HepG2 (cell line): ENCODE measurements around the gene AP4E1. TPM values are rescaled to one million over a fixed set of nuclear protein-coding genes. Genes with fewer than 3 reads are reported as not detected.

Source experiments
- ATAC-seq: fragments of 200-7000 bp; cut with Tn5 transposase; 3 replicates; pipeline ENCODE4 v1.9.1; 2020; ENCODE audit warnings: mild to moderate bottlenecking, moderate library complexity
- BruUV-seq: library from RNA; stranded (reverse); fragments of 400-500 nt; replicated peaks from 2 replicates; lab custom pipeline; 2021; lab: Mats Ljungman, UMichigan
- CTCF ChIA-PET: fragments of 300-600 bp; formaldehyde crosslinking; extraction: SDS; loops from one replicate; lab custom pipeline; 2021; ENCODE audit warnings: low total read pairs, inconsistent platforms, low intra/inter-chr PET ratio; lab: Yijun Ruan, JAX
- POLR2A ChIA-PET: fragments of 350-600 bp; sonication (Branson Sonifier 250); formaldehyde crosslinking; loops from one replicate; lab custom pipeline; 2020; ENCODE audit warnings: antibody characterized with exemption, inconsistent platforms; lab: Yijun Ruan, JAX
- DNase-seq: peaks from one replicate; pipeline ENCODE4 v3.0.0-alpha.2; 2015; ENCODE audit warnings: low spot score
- FAIRE-seq: peaks from 3 replicates; lab custom pipeline; 2011; peaks lifted over from hg19 to GRCh38; lab: Jason Lieb, UNC
- H2AFZ ChIP-seq: one replicate; pipeline ENCODE4 v1.6.1; 2011; ENCODE audit warnings: low read length, inconsistent platforms
- H3K27ac ChIP-seq: fragments of 300-600 bp; 3 replicates; pipeline ENCODE4 v1.8.0; 2011; ENCODE audit warnings: mixed run types, mild to moderate bottlenecking, mixed read lengths, low read length, inconsistent platforms; ENCODE audit not compliant: insufficient read depth; ENCODE audit errors: extremely low read length
- H3K27me3 ChIP-seq, 2 experiments: fragments of 200-600 bp in 1 of 2; 2 replicates in 1 of 2; 3 replicates in 1 of 2; pipeline versions ENCODE4 v1.6.0 to v1.8.0; 2011; ENCODE audit warnings: low read length in 2 of 2, mild to moderate bottlenecking in 2 of 2, moderate library complexity in 2 of 2, inconsistent platforms in 1 of 2; ENCODE audit not compliant: insufficient read depth in 2 of 2, control insufficient read depth in 1 of 2
- H3K36me3 ChIP-seq, 2 experiments: fragments of 200-600 bp in 1 of 2; replicated peaks in 1 of 2; 2 replicates in 1 of 2; 3 replicates in 1 of 2; pipeline versions ENCODE4 v1.5.1 to v1.8.0; 2011; ENCODE audit warnings: low read length in 2 of 2, inconsistent platforms in 1 of 2; ENCODE audit not compliant: insufficient read depth in 2 of 2, control insufficient read depth in 1 of 2
- H3K4me1 ChIP-seq: 2 replicates; pipeline ENCODE4 v1.5.1; 2012; ENCODE audit warnings: low read length, inconsistent platforms; ENCODE audit not compliant: insufficient read depth
- H3K4me2 ChIP-seq: 2 replicates; pipeline ENCODE4 v1.6.0; 2011; ENCODE audit warnings: low read depth, low read length, inconsistent platforms
- H3K4me3 ChIP-seq, 3 experiments: fragments of 200-600 bp in 1 of 3; sonication (generic), shearing (Covaris generic) in 1 of 3; replicated peaks in 1 of 3; 2 replicates each; pipeline ENCODE4 v1.5.1; 2011 to 2016; ENCODE audit warnings: low read length in 3 of 3, inconsistent platforms in 2 of 3, low read depth in 2 of 3, mild to moderate bottlenecking in 2 of 3, control low read depth in 1 of 3, mixed read lengths in 1 of 3; ENCODE audit not compliant: insufficient read depth in 1 of 3
- H3K79me2 ChIP-seq: one replicate; pipeline ENCODE4 v1.6.1; 2011; ENCODE audit warnings: low read length, inconsistent platforms; ENCODE audit not compliant: insufficient read depth
- H3K9ac ChIP-seq: 2 replicates; pipeline ENCODE4 v1.6.0; 2011; ENCODE audit warnings: mild to moderate bottlenecking, low read depth, low read length, inconsistent platforms; ENCODE audit not compliant: insufficient read depth
- H3K9me3 ChIP-seq: 2 replicates; pipeline ENCODE4 v1.5.1; 2012; ENCODE audit warnings: mild to moderate bottlenecking, low read length
- H4K20me1 ChIP-seq: 2 replicates; pipeline ENCODE4 v1.6.0; 2011; ENCODE audit warnings: inconsistent platforms, mild to moderate bottlenecking, low read length, moderate library complexity; ENCODE audit not compliant: insufficient read depth
- HNF4G ChIP-seq, 2 experiments: sonication (generic) in 1 of 2; formaldehyde crosslinking in 1 of 2; IDR thresholded peaks; 2 replicates each; pipeline versions ENCODE4 v1.4.0 to v1.6.1; 2011 to 2020; ENCODE audit warnings: borderline replicate concordance in 2 of 2, low read depth in 2 of 2, mild to moderate bottlenecking in 2 of 2, low read length in 1 of 2, missing genetic modification reagents in 1 of 2, moderate library complexity in 1 of 2
- NFE2 ChIP-seq: sonication (generic); formaldehyde crosslinking; IDR thresholded peaks from 2 replicates; pipeline ENCODE4 v1.4.0; 2020; ENCODE audit warnings: missing genetic modification reagents
- PHF21A ChIP-seq: sonication (generic); formaldehyde crosslinking; IDR thresholded peaks from 2 replicates; pipeline ENCODE4 v1.5.0; 2020; ENCODE audit warnings: mild to moderate bottlenecking, missing genetic modification reagents
- ZNF430 ChIP-seq: sonication (generic); formaldehyde crosslinking; IDR thresholded peaks from 2 replicates; pipeline ENCODE4 v1.9.0; 2021; ENCODE audit warnings: mild to moderate bottlenecking, missing genetic modification reagents
- ZNF432 ChIP-seq: sonication (generic); formaldehyde crosslinking; IDR thresholded peaks from 2 replicates; pipeline ENCODE4 v1.5.0; 2020; ENCODE audit warnings: missing genetic modification reagents, mild to moderate bottlenecking, borderline replicate concordance
- ZNF484 ChIP-seq: sonication (generic); formaldehyde crosslinking; IDR thresholded peaks from 2 replicates; pipeline ENCODE4 v1.5.1; 2020; ENCODE audit warnings: mild to moderate bottlenecking, low read depth, missing genetic modification reagents, borderline replicate concordance
- ZNF670 ChIP-seq: sonication (generic); formaldehyde crosslinking; IDR thresholded peaks from 2 replicates; pipeline ENCODE4 v1.8.0; 2022; ENCODE audit warnings: mild to moderate bottlenecking, missing genetic modification reagents, borderline replicate concordance
- ZNF766 ChIP-seq: sonication (generic); formaldehyde crosslinking; IDR thresholded peaks from 2 replicates; pipeline ENCODE4 v1.5.0; 2020; ENCODE audit warnings: missing genetic modification reagents, borderline replicate concordance
- WGBS: methylation state at CpG from one replicate; pipeline ENCODE4 v1.1.6; 2017; ENCODE audit warnings: low lambda C conversion rate; 5-methylcytosine and 5-hydroxymethylcytosine counted together
- in situ Hi-C: cut with HindIII; loops from 2 replicates; pipeline ENCODE4 v1.10.0; 2017; ENCODE audit warnings: low pct_unique_long_range_greater_than_20kb; ENCODE audit not compliant: extremely low pct_ligation_motif_present
- intact Hi-C: fragments of 100-400 bp; cut with micrococcal nuclease; formaldehyde crosslinking; loops from one replicate; pipeline ENCODE4 v1.10.0; 2022; ENCODE audit not compliant: unreplicated experiment
- polyA plus RNA-seq, 8 experiments: library from polyadenylated mRNA; depleted of rRNA in 3 of 8; stranded (reverse) in 7 of 8; unstranded in 1 of 8; fragments of >200 nt; fragmentation: Illumina TruSeq in 4 of 8; extraction: Trizol in 4 of 8; gene quantifications; 2 replicates each; pipeline versions ENCODE4 v1.2.1 to v1.2.3, GENCODE V29; 2011 to 2016; ENCODE audit warnings: low read depth in 4 of 8, missing spikeins in 1 of 8, mixed read lengths in 1 of 8; ENCODE audit not compliant: insufficient read depth in 1 of 8
- total RNA-seq, 5 experiments: library from RNA; depleted of rRNA; stranded (reverse); fragments of >200 nt; fragmentation: Illumina TruSeq; extraction: Trizol; gene quantifications; 2 replicates each; pipeline ENCODE4 v1.2.3, GENCODE V29; 2016; ENCODE audit warnings: low read depth in 1 of 5
- TF ChIP-seq, protein P1 (sequence below): sonication (generic); formaldehyde crosslinking; conservative IDR thresholded peaks from 2 replicates; pipeline ENCODE4 v1.8.0; 2022; ENCODE audit warnings: missing genetic modification reagents
- TF ChIP-seq, protein P2 (sequence below): sonication (generic); formaldehyde crosslinking; conservative IDR thresholded peaks from 2 replicates; pipeline ENCODE4 v1.4.0; 2020; ENCODE audit warnings: missing genetic modification reagents
- TF ChIP-seq, protein P3 (sequence below): sonication (generic); formaldehyde crosslinking; IDR thresholded peaks from 2 replicates; pipeline ENCODE4 v1.8.0; 2022; ENCODE audit warnings: missing genetic modification reagents, mild to moderate bottlenecking, moderate library complexity, borderline replicate concordance

Gene AP4E1
- total and polyA plus RNA-seq, 2 of the 13 experiments (the other 11 are each of a cell fraction or from before 2014, with no cell fraction given): 2.2 to 7.8 TPM

DNA sequence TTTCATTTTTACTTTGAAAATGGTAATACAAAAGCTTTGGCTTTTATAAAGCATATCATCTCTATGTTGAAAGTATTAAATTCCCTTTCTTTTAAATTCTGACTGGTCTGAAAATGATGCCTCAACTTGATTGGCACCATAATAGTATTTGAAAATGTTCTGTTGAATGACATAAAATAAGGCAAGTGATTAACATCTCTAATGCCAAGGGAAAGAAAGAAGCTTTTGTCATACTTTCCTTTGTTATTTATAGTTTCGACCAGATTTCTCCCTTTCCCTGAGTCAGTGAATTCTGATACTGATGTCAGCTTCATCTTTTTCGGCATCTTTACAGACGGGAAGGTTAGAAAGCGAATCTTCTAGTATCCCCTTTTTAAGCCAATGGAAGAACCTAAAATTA, 3.4 kb upstream of the AP4E1 start:
- 96% methylated on average over 4 of the region's 4 CpGs for WGBS
- no peaks in the 10 kb centered on the region for H3K36me3 ChIP-seq
- H4K20me1 ChIP-seq: no peaks in the 10 kb centered on the region
- H3K9me3 ChIP-seq: no peaks in the 10 kb centered on the region
- CTCF ChIA-PET: no interaction called here
- POLR2A ChIA-PET: no interaction called here
- in situ Hi-C loops: loop anchor here (25.0 kb wide), 1 partner anchor 718 kb away; the partner anchor contains the start of gene SLC27A2
- no peak for ATAC-seq
- H3K4me1 ChIP-seq: peaks cover 6% of the 10 kb centered on the region
- no peak overlapping the region for H3K27ac ChIP-seq
- H3K4me3 ChIP-seq: no peak overlapping the region
- no TSS peak for BruUV-seq
- DNase-seq: no peak
- no peak overlapping the region for H2AFZ ChIP-seq
- no peak for FAIRE-seq
- TF ChIP-seq ZNF670 (no peak), ZNF430 (CRISPR knock-in tag) (no peak), HNF4G (IDR thresholded peaks at IDR 0.05; ENCODE audit: borderline replicate concordance, low read depth, low read length) (no peak), HNF4G (CRISPR knock-in tag; IDR thresholded peaks at IDR 0.05; ENCODE audit: borderline replicate concordance, low read depth) (no peak), ZNF484 (CRISPR knock-in tag) (no peak), NFE2 (no peak), ZNF432 (no peak), PHF21A (CRISPR knock-in tag) (no peak), ZNF766 (CRISPR knock-in tag) (no peak)
- TF ChIP-seq, protein P1, sequence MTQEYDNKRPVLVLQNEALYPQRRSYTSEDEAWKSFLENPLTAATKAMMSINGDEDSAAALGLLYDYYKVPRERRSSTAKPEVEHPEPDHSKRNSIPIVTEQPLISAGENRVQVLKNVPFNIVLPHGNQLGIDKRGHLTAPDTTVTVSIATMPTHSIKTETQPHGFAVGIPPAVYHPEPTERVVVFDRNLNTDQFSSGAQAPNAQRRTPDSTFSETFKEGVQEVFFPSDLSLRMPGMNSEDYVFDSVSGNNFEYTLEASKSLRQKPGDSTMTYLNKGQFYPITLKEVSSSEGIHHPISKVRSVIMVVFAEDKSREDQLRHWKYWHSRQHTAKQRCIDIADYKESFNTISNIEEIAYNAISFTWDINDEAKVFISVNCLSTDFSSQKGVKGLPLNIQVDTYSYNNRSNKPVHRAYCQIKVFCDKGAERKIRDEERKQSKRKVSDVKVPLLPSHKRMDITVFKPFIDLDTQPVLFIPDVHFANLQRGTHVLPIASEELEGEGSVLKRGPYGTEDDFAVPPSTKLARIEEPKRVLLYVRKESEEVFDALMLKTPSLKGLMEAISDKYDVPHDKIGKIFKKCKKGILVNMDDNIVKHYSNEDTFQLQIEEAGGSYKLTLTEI (CRISPR knock-in tag): no peak
- TF ChIP-seq, protein P2, sequence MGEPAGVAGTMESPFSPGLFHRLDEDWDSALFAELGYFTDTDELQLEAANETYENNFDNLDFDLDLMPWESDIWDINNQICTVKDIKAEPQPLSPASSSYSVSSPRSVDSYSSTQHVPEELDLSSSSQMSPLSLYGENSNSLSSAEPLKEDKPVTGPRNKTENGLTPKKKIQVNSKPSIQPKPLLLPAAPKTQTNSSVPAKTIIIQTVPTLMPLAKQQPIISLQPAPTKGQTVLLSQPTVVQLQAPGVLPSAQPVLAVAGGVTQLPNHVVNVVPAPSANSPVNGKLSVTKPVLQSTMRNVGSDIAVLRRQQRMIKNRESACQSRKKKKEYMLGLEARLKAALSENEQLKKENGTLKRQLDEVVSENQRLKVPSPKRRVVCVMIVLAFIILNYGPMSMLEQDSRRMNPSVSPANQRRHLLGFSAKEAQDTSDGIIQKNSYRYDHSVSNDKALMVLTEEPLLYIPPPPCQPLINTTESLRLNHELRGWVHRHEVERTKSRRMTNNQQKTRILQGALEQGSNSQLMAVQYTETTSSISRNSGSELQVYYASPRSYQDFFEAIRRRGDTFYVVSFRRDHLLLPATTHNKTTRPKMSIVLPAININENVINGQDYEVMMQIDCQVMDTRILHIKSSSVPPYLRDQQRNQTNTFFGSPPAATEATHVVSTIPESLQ (CRISPR knock-in tag): no peak
- TF ChIP-seq, protein P3, sequence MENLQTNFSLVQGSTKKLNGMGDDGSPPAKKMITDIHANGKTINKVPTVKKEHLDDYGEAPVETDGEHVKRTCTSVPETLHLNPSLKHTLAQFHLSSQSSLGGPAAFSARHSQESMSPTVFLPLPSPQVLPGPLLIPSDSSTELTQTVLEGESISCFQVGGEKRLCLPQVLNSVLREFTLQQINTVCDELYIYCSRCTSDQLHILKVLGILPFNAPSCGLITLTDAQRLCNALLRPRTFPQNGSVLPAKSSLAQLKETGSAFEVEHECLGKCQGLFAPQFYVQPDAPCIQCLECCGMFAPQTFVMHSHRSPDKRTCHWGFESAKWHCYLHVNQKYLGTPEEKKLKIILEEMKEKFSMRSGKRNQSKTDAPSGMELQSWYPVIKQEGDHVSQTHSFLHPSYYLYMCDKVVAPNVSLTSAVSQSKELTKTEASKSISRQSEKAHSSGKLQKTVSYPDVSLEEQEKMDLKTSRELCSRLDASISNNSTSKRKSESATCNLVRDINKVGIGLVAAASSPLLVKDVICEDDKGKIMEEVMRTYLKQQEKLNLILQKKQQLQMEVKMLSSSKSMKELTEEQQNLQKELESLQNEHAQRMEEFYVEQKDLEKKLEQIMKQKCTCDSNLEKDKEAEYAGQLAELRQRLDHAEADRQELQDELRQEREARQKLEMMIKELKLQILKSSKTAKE: no peak
- H3K9ac ChIP-seq: no peak overlapping the region
- intact Hi-C loops: loop anchor here (5.0 kb wide), 2 partner anchors 483 to 553 kb away; partner anchors contain the start of gene USP8
- H3K27me3 ChIP-seq: no peaks in the 10 kb centered on the region; a peak in 1 of 5 replicates
- H3K79me2 ChIP-seq: peaks cover 11% of the 10 kb centered on the region
- no peak overlapping the region for H3K4me2 ChIP-seq
